H7 (cell line): Measurements from ENCODE around the gene RSL24D1. TPM values are rescaled to one million over a fixed set of nuclear protein-coding genes. Genes with fewer than 3 reads are reported as not detected.

Source experiments
- DNase-seq: peaks from one replicate; pipeline ENCODE4 v3.0.0; 2012
- H3K27me3 ChIP-seq: 2 replicates; pipeline ENCODE4 v1.6.0; 2011; ENCODE audit warnings: mild to moderate bottlenecking, low read length; ENCODE audit not compliant: control insufficient read depth, insufficient read depth
- H3K36me3 ChIP-seq: replicated peaks from 2 replicates; pipeline ENCODE4 v1.5.1; 2011; ENCODE audit warnings: low read length; ENCODE audit not compliant: control insufficient read depth, insufficient read depth
- H3K4me3 ChIP-seq: 2 replicates; pipeline ENCODE4 v1.5.1; 2011; ENCODE audit warnings: low read depth, mild to moderate bottlenecking, control low read depth, low read length, moderate library complexity; ENCODE audit not compliant: insufficient read depth
- total RNA-seq: library from RNA; depleted of rRNA; stranded (reverse); fragments of >200 nt; shearing (Covaris generic); gene quantifications from 2 replicates; pipeline ENCODE4 v1.2.3, GENCODE V29; 2014

Gene RSL24D1
- total RNA-seq, 1 experiment from 2014 or later = 106 TPM

DNA sequence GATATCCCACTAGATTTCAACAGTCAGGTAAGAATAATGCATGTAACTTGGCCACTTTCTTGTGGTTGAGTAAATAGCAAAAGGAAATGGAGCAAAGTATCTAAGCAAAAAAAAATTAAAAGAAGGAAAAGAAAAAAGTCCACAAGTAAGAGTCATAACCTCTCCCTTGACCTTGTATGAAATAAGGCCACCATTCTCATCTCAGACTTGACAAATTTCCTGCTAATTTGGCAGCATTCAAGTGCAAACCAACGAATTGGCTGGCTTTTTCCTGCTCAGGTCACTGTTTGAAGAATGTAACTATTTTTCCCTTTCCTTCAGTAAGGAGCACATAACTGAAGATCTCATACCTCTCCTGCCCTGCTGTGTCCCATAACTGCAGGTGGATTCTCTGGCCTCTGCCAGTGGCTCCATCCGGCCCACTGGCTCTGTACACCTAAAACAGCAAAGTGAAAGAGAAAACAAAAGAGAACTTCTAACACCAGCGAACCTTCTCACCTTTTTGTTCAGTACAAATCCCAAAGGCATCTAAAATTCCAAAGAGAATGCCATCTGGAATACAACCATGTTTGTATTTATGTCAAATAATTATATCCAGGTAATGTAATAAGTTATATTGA, 33.4 kb upstream of the RSL24D1 start:
- Histone ChIP-seq H3K27me3 (no peaks in the 10 kb centered on the region), H3K4me3 (no peak overlapping the region), H3K36me3 (no peaks in the 10 kb centered on the region)
- DNase-seq = no peak

- no peak for DNase-seq
- H3K27me3 ChIP-seq = no peaks in the 10 kb centered on the region
- H3K4me3 ChIP-seq = no peak overlapping the region
- no peaks in the 10 kb centered on the region for H3K36me3 ChIP-seq
These were observed 29.4 kb upstream of the RSL24D1 start for GRCh38 chr15:55226127-55226526.

- no peak overlapping the region for H3K4me3 ChIP-seq
- no peaks in the 10 kb centered on the region for H3K27me3 ChIP-seq
- no peak for DNase-seq
- no peaks in the 10 kb centered on the region for H3K36me3 ChIP-seq
These were observed 28.2 kb upstream of the RSL24D1 start for GRCh38 chr15:55224892-55225291.

DNA sequence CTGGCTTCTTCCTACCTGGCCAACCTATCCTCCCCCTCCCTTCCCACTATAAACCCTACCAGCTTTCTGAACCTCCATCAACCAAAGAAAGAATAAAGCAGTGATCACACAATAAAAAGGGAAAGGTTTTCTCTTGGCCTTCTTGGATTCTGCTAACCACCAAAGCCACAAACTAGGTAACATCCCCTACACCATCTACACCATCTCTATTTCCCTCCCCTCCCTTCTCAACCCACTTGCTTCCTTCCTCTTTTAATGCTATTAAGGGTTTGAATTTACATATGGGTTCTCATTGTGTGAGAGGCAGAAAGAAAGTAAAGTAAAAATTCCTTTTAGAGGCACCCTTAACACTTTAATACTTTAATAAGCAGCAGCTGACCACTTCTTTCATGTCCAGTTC, 25.8 kb upstream of the RSL24D1 start:
- H3K36me3 ChIP-seq = no peaks in the 10 kb centered on the region
- no peaks in the 10 kb centered on the region for H3K27me3 ChIP-seq
- DNase-seq = no peak
- no peak overlapping the region for H3K4me3 ChIP-seq

DNA sequence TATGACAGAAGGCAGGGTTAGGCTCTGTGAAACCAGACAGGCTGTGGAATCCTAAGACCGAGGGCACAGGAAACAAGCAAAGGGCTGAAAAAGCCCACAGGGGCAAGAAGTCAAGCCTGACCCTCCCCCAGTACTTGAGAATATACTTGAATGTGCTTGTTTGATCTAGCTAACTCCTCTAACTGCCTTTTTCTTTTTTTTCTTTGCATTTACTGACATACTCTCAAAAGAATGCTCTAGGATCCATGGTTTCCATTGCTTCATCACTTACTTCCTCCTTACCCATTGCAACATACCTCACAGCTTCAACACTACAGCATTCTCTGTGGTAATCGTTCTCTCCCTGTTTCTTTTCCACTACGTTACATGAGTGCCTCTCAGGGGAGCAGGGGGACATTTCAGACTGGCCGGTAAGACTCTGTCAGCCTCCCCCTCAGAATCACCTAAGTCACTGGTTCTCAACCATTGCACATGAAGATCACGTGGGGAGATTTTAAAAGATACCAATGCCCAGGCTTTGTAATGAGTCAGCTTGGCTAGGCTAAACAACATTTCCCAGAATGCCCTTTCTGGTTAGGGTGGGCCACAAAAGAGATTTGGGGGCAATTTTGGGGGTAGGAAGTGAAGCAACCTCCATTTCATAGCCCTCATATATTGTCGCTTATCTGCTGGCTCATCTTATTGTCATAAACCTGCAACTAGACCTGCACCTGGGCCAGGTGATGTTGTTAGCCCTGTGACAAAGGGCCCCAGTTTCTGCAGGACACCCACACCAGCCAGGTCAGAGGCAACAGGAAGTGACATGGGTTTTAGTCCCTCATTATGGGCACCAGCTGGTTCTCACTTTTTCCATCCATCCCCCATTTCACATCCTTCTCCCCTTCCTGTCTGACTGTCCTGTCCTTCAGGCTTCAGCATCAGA, 24.6 kb upstream of the RSL24D1 start:
- H3K36me3 ChIP-seq = no peaks in the 10 kb centered on the region
- DNase-seq = no peak
- H3K27me3 ChIP-seq = no peaks in the 10 kb centered on the region
- no peak overlapping the region for H3K4me3 ChIP-seq

DNA sequence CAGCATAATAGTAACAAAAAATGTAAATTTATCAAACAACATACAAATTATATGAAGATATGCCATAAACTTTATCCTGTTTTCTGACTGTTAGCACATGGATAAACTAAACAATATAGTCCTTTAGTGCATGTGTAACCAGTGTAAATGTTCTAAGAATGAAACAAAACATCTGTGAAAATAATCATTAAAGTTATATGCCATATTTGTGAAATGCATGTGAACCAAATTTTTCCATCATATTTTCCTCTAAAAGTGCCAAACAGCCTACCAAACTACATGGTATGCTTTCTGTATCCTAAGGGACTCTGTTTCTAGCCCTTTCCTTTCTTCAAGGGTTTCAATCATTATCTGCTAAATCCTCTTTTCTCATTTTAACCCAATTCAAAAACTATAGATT, 23.9 kb upstream of the RSL24D1 start:
- no peaks in the 10 kb centered on the region for H3K36me3 ChIP-seq
- H3K4me3 ChIP-seq = no peak overlapping the region
- no peak for DNase-seq
- H3K27me3 ChIP-seq = no peaks in the 10 kb centered on the region

- H3K36me3 ChIP-seq = no peaks in the 10 kb centered on the region
- no peak for DNase-seq
- H3K4me3 ChIP-seq = no peak overlapping the region
These were observed 21.3 kb upstream of the RSL24D1 start for GRCh38 chr15:55218056-55218455.

DNA sequence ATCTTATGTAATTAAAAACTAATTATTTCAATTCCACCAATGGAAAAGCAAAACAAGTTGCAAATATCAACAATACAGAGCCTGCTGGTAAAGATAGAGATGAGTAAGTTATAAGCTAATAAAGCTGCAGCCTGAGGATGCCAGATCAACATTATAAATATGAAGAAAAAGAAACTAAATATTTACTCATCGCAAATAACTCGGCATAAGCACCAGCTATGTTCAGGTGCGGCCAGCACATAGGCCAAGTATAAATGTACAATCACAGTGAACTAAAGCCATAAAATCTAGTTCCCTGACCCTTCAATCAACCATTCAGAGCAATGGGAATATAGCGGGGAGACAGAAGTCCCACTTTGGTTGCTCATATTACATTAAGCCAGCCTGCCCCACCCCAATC, 7.7 kb upstream of the RSL24D1 start:
- Histone ChIP-seq H3K36me3 (no peaks in the 10 kb centered on the region), H3K4me3 (no peak overlapping the region), H3K27me3 (no peaks in the 10 kb centered on the region)
- no peak for DNase-seq

More at GRCh38 chr15:55218056-55218455, 21.3 kb upstream of the RSL24D1 start:
- no peaks in the 10 kb centered on the region for H3K27me3 ChIP-seq

DNA sequence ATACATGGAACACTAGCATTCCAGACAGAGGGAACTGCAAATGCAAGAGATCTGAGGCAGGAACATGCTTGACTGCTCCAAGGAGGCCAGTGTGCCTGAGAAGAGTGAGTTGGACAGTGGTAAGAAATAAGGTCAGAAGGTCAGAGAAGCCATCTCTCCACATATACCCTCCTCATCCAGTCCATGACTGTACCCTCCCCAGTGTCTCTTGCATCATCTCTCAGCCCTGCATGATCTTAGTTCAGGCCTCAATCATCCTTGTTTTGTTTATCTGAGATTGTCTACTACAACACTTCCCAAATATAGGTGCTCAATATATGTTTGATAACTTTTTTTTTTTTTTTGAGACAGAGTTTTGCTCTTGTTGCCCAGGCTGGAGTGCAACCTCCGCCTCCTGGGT, 5.5 kb upstream of the RSL24D1 start:
- no peaks in the 10 kb centered on the region for H3K27me3 ChIP-seq

GRCh38 chr15:55198706-55199105, 2.0 kb upstream of the RSL24D1 start:
- DNase-seq = no peak
- Histone ChIP-seq H3K4me3 (no peak overlapping the region), H3K27me3 (no peaks in the 10 kb centered on the region), H3K36me3 (no peaks in the 10 kb centered on the region)

More for the DNA sequence above, 5.5 kb upstream of the RSL24D1 start:
- no peak overlapping the region for H3K4me3 ChIP-seq
- DNase-seq = no peak
- no peaks in the 10 kb centered on the region for H3K36me3 ChIP-seq

- Histone ChIP-seq H3K4me3 (peak overlapping the region; percentile 64), H3K36me3 (no peaks in the 10 kb centered on the region), H3K27me3 (no peaks in the 10 kb centered on the region)
- DNase-seq = no peak
These were observed 978 bp upstream of the RSL24D1 start for GRCh38 chr15:55197719-55198118.

DNA sequence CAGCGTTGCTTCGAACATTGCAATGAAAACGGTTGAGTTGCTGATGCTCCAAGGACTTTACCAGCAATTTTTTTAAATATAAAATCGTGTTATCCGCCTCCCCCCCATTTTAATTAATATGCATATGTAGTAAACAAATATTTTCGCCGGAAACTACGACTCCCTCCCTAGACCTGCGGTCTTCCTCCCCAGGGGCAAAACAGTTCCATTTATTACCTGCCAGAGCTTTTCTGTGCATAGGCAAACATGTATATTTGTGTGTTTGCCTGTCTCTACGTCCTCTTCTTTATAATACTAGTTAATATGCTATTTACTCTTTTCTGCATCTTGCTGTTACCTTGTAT, 593 bp upstream of the RSL24D1 start:
- no peaks in the 10 kb centered on the region for H3K27me3 ChIP-seq
- H3K4me3 ChIP-seq = peak overlapping the region; percentile 64
- peaks cover 1% of the 10 kb centered on the region; the same call in 1 of the 2 replicates for H3K36me3 ChIP-seq
- DNase-seq = no peak

GRCh38 chr15:55195996-55196395, 745 bp downstream of the RSL24D1 start:
- no peak for DNase-seq
- Histone ChIP-seq H3K27me3 (no peaks in the 10 kb centered on the region), H3K4me3 (peak overlapping the region; percentile 64), H3K36me3 (peaks cover 5% of the 10 kb centered on the region)

- Histone ChIP-seq H3K36me3 (peaks cover 8% of the 10 kb centered on the region), H3K4me3 (no peak overlapping the region), H3K27me3 (no peaks in the 10 kb centered on the region)
- no peak for DNase-seq
These were observed 2.5 kb downstream of the RSL24D1 start for GRCh38 chr15:55194256-55194655.

DNA sequence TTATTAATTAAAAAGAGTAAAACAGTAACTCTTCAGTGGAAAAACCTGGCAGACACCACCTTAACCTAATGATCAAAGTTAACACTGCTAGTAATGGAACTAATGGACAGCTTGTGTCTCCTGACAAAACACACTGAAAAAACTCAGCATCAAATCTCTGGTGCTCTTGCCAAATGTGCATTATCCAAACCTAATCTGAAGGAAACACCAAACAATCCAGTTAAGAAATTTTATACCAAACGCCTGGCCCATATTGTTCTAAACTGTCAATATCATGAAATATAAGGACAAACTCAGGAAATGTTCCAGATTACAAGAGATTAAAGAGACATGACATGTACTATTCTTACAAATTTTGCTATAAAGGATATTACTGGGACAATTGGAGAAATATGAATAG, 10.4 kb downstream of the RSL24D1 start:
- H3K4me3 ChIP-seq = no peak overlapping the region
- no peak for DNase-seq
- H3K27me3 ChIP-seq = no peaks in the 10 kb centered on the region
- peaks cover 13% of the 10 kb centered on the region for H3K36me3 ChIP-seq
